Colonic mucosa (tissue), 4 donors: ENCODE results near the gene NDUFC2. TPM values are rescaled to one million over a fixed set of nuclear protein-coding genes. Genes with fewer than 3 reads are reported as not detected.
A peak's percentile ranks its signal among the peaks of the same experiment; 100 is the strongest.

Experiments used
- DNase-seq: peaks from one replicate; pipeline ENCODE4 v3.0.0-alpha.2; 2020
- H3K27ac ChIP-seq: fragments of 200-600 bp; one replicate; pipeline ENCODE4 v1.8.0; 2021
- H3K27me3 ChIP-seq: fragments of 200-600 bp; one replicate; pipeline ENCODE4 v1.8.0; 2021
- H3K36me3 ChIP-seq: fragments of 200-600 bp; one replicate; pipeline ENCODE4 v1.8.0; 2021
- H3K4me1 ChIP-seq: fragments of 200-600 bp; one replicate; pipeline ENCODE4 v1.8.0; 2021; ENCODE audit warnings: mild to moderate bottlenecking
- H3K4me3 ChIP-seq: fragments of 200-600 bp; one replicate; pipeline ENCODE4 v1.8.0; 2021
- H3K9ac ChIP-seq, 2 donors: one replicate each; pipeline ENCODE4 v1.7.0; 2013; ENCODE audit warnings: control low read depth in 2 of 2, low read depth in 2 of 2, low read length in 2 of 2
- H3K9me3 ChIP-seq: fragments of 200-600 bp; one replicate; pipeline ENCODE4 v1.8.0; 2021
- intact Hi-C: fragments of 100-400 bp; cut with DNase I; formaldehyde crosslinking; loops from one replicate; pipeline ENCODE4 v1.14.1; 2022
- total RNA-seq, 2 donors: library from RNA; stranded (reverse); fragmentation: NEBNext Ultra II Directional in 1 of 2; extraction: Animal tissue kit (Norgen Biotek cat#: 25700) in 1 of 2; gene quantifications; one replicate each; pipeline ENCODE4 v1.2.1, GENCODE V29; 2021
- TF ChIP-seq, protein P1 (sequence below): fragments of 200-600 bp; IDR thresholded peaks from one replicate; pipeline ENCODE4 v1.8.0; 2022; ENCODE audit warnings: antibody characterized with exemption, mild to moderate bottlenecking
- donor health status: healthy.
- donor health status: DM: no; HTN: no; CAD: no.
- donor health status: DM: no; HTN: no; CAD: no.

NDUFC2 gene
- total RNA-seq, 2 donors from 2014 or later, result 226 to 288 TPM

DNA sequence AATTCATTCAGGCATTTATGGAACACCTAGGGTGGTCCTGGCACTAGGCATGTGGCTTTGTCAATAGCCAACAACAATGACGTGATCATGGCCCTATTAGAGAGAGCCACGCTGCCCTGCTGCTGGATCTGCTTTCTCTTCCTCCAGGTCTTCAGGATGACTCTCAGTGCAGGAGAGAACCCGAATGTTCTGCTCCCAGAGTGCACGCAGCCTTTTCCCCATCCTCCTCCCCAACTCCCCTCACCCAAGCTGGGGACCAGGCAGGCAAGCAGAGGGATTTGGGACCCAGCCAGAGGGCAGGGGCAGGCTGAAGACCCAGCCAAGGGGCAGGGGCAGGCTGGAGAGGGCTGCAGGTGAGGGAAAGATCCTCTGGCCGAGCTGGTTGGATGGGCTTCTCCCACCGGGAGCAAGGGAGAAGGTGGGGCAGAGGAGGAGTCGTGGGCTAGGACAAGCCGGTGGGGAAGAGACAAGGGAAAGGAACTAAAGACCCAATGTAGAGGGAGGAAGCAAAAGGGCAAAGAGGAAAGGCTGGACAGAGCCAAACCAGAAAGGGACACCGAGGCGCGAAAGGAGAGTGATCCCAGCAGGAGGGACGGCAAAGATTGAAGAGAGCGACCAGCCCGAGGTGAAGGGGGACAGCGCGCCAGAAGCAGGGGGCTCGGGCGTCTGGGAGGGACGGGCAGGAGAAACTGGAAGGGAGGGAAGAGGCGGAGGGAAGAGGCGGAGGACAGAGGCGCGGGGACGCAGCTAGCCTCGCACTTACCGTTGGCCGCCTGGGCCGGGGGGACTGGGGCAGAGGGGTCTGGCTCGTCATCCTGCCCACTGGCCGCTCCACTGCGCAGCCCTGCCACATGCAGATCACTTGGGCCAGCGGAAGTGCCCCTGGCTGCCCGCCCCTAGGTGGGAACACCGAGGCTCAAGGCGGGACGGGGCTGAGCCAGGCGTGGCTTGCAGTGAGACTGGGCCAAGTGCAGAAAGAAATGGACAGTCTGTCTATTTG lies 57.0 kb downstream of the NDUFC2 start, which contains the start of gene KCTD14:
KCTD14 (minus strand) TSS at position 880 of the 1,000 bp plus-strand sequence; CDS start at position 853, 27 bp downstream.
- no peaks in the 10 kb centered on the region for H3K9me3 ChIP-seq
- H3K27me3 ChIP-seq, result no peaks in the 10 kb centered on the region
- H3K4me3 ChIP-seq, result peak within 1 kb of the TSS; percentile 55
- TF ChIP-seq, protein P1, sequence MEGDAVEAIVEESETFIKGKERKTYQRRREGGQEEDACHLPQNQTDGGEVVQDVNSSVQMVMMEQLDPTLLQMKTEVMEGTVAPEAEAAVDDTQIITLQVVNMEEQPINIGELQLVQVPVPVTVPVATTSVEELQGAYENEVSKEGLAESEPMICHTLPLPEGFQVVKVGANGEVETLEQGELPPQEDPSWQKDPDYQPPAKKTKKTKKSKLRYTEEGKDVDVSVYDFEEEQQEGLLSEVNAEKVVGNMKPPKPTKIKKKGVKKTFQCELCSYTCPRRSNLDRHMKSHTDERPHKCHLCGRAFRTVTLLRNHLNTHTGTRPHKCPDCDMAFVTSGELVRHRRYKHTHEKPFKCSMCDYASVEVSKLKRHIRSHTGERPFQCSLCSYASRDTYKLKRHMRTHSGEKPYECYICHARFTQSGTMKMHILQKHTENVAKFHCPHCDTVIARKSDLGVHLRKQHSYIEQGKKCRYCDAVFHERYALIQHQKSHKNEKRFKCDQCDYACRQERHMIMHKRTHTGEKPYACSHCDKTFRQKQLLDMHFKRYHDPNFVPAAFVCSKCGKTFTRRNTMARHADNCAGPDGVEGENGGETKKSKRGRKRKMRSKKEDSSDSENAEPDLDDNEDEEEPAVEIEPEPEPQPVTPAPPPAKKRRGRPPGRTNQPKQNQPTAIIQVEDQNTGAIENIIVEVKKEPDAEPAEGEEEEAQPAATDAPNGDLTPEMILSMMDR, result no peak
- H3K4me1 ChIP-seq, result peaks cover 3% of the 10 kb centered on the region
- H3K36me3 ChIP-seq, result no peaks in the 10 kb centered on the region
- H3K9ac ChIP-seq, result peak within 1 kb of the TSS; percentile 81 to 91
- peak; percentile 73 for DNase-seq
- peak within 1 kb of the TSS; percentile 55 for H3K27ac ChIP-seq
- intact Hi-C loops, result no loop called here

DNA sequence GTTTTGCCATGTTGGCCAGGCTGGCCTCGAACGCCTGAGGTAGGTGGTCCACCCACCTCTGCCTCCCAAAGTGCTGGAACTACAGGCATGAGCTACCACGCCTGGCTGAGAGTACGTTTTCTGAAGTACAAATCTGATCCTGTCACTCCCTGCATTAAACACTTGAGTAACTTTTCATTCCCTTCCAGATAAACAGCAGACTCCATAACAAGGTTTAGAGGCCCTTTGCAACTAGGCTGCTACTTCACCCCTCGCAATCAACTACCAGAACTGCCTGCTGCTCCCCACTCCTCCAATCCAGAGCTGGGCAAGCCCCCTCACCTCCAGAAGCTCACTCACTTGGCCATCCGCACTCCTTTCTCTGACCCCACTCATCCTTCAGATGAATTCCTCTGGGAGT lies 58.1 kb downstream of the NDUFC2 start:
- TF ChIP-seq, protein P1, result no peak
- DNase-seq, result no peak
- Histone ChIP-seq H3K27ac (no peak overlapping the region), H3K27me3 (no peaks in the 10 kb centered on the region), H3K9me3 (no peaks in the 10 kb centered on the region), H3K4me1 (peaks cover 3% of the 10 kb centered on the region), H3K36me3 (no peaks in the 10 kb centered on the region), H3K4me3 (no peak overlapping the region), H3K9ac (peak overlapping the region in 1 of 2 donors; percentile 91)
- intact Hi-C loops, result no loop called here

DNA sequence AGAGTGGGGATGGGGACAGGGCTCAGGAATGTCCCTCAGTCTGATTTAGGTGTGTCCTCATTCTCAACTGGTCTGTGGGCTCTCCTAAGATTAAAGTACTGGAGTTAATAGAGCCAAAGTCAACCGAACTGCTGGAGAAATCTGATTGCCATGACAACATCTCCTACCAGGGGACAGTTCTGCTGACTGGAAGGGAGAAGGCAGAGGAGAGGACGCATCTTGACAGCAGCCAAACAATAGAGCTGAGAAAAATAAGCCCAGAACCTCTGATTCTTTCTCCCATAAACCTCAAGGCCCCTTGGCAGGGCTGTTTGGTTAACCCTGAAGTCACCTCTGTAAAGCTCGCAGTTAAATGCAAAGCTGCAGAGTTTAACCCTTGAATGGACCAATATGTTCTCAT lies 59.4 kb downstream of the NDUFC2 start:
- no peaks in the 10 kb centered on the region for H3K36me3 ChIP-seq
- no peak overlapping the region for H3K27ac ChIP-seq
- TF ChIP-seq, protein P1, result no peak
- no peak overlapping the region for H3K9ac ChIP-seq
- intact Hi-C loops, result no loop called here
- no peaks in the 10 kb centered on the region for H3K9me3 ChIP-seq
- no peak for DNase-seq
- peaks cover 3% of the 10 kb centered on the region for H3K4me1 ChIP-seq
- no peaks in the 10 kb centered on the region for H3K27me3 ChIP-seq
- H3K4me3 ChIP-seq, result no peak overlapping the region

DNA sequence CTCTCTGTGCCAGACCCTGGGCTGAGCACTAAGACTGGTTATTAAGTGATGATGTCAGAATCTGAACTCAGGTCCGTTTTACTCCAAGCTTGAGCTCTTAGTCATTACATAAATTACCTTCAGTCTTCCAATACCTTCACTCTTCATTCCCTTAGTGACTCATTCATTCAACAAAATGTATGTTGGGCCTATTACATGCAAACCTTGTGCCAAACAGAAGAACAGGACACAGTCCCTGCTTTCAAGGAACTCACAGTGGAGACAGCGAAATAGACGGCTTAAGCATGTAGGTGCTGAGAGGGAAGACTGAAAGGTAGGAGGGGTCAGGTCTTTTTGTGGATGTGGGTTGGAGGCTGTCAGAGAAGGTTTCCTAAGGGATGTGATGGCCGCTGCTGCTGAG lies 59.9 kb downstream of the NDUFC2 start:
- H3K9me3 ChIP-seq, result no peaks in the 10 kb centered on the region
- H3K27ac ChIP-seq, result no peak overlapping the region
- H3K4me3 ChIP-seq, result no peak overlapping the region
- H3K27me3 ChIP-seq, result no peaks in the 10 kb centered on the region
- TF ChIP-seq, protein P1, result no peak
- H3K4me1 ChIP-seq, result peaks cover 3% of the 10 kb centered on the region
- DNase-seq, result no peak
- H3K9ac ChIP-seq, result no peak overlapping the region
- intact Hi-C loops, result no loop called here
- no peaks in the 10 kb centered on the region for H3K36me3 ChIP-seq

Other genes starting within 250 kb of the NDUFC2 start
- 10 to 100 TPM; 21.5 to 28.0 TPM for gene INTS4, start 85.2 kb downstream of the NDUFC2 start, total RNA-seq
- 10 to 100 TPM; 19.5 to 19.7 TPM for gene KCTD14, start 56.6 kb downstream of the NDUFC2 start, total RNA-seq
- under 1 TPM in 1 of 2 donors, not detected in 1; 0.61 TPM for gene THRSP, start 16.0 kb downstream of the NDUFC2 start, total RNA-seq
- 10 to 100 TPM; 22.7 to 40.1 TPM for gene ALG8, start 59.8 kb upstream of the NDUFC2 start, total RNA-seq
- gene KCTD21, start 108.8 kb upstream of the NDUFC2 start, total RNA-seq, result 1 to 10 TPM; 7.5 to 9.2 TPM
- 1 to 10 TPM; 5.2 to 5.6 TPM for gene USP35, start 109.1 kb upstream of the NDUFC2 start, total RNA-seq